HAP-1 (cell line): Measurements from ENCODE around the gene APC.
A peak's percentile ranks its signal among the peaks of the same experiment; 100 is the strongest.

Experiments
- DNase-seq, 2 experiments: peaks; one replicate each; pipeline ENCODE4 v3.0.0-alpha.2; 2016 to 2020; ENCODE audit warnings: low spot score in 2 of 2
- H3K27me3 ChIP-seq: fragments of 250-450 bp; sonication (Bioruptor Pico); 2 replicates; pipeline ENCODE4 v1.5.1; 2020; ENCODE audit warnings: low read depth, mild to moderate bottlenecking, moderate library complexity
- H3K36me3 ChIP-seq: fragments of 250-450 bp; sonication (Bioruptor Pico); replicated peaks from 2 replicates; pipeline ENCODE4 v1.5.1; 2020; ENCODE audit warnings: mild to moderate bottlenecking
- H3K4me1 ChIP-seq: fragments of 250-450 bp; sonication (Bioruptor Pico); 2 replicates; pipeline ENCODE4 v1.5.1; 2020; ENCODE audit warnings: mild to moderate bottlenecking
- H3K4me3 ChIP-seq: fragments of 250-450 bp; sonication (Bioruptor Pico); 2 replicates; pipeline ENCODE4 v1.5.1; 2020; ENCODE audit warnings: mild to moderate bottlenecking, moderate library complexity
- H3K9me3 ChIP-seq: fragments of 250-450 bp; sonication (Bioruptor Pico); 2 replicates; pipeline ENCODE4 v1.5.1; 2020; ENCODE audit warnings: mild to moderate bottlenecking, moderate library complexity
- in situ Hi-C: fragments of 300-500 bp; cut with MboI; formaldehyde crosslinking; loops from 3 replicates; pipeline ENCODE4 v1.14.3; 2020; ENCODE audit warnings: low sequenced_read_pairs, inconsistent platforms, mixed read lengths

The APC gene

GRCh38 chr5:112733586-112733985 lies 4.1 kb upstream of the APC start:
- Histone ChIP-seq H3K9me3 (no peaks in the 10 kb centered on the region), H3K4me3 (no peak overlapping the region), H3K27me3 (no peaks in the 10 kb centered on the region), H3K36me3 (no peaks in the 10 kb centered on the region), H3K4me1 (peaks cover 18% of the 10 kb centered on the region)
- in situ Hi-C loops = no loop called here
- no peak for DNase-seq

GRCh38 chr5:112734597-112734996 lies 3.1 kb upstream of the APC start:
- H3K4me3 ChIP-seq = no peak overlapping the region
- no peaks in the 10 kb centered on the region for H3K9me3 ChIP-seq
- H3K36me3 ChIP-seq = no peaks in the 10 kb centered on the region
- H3K27me3 ChIP-seq = no peaks in the 10 kb centered on the region
- H3K4me1 ChIP-seq = peaks cover 28% of the 10 kb centered on the region
- DNase-seq = no peak
- in situ Hi-C loops = no loop called here

GRCh38 chr5:112735702-112736101 lies 2.0 kb upstream of the APC start:
- no peak for DNase-seq
- Histone ChIP-seq H3K36me3 (no peaks in the 10 kb centered on the region), H3K4me1 (peaks cover 32% of the 10 kb centered on the region), H3K4me3 (no peak overlapping the region), H3K9me3 (no peaks in the 10 kb centered on the region), H3K27me3 (no peaks in the 10 kb centered on the region)
- in situ Hi-C loops = no loop called here

GRCh38 chr5:112737070-112737462 lies 619 bp upstream of the APC start:
- no peaks in the 10 kb centered on the region for H3K27me3 ChIP-seq
- DNase-seq = no peak
- H3K4me1 ChIP-seq = peaks cover 32% of the 10 kb centered on the region
- peak overlapping the region; percentile 52 for H3K4me3 ChIP-seq
- in situ Hi-C loops = no loop called here
- no peaks in the 10 kb centered on the region for H3K36me3 ChIP-seq
- no peaks in the 10 kb centered on the region for H3K9me3 ChIP-seq

- DNase-seq = peak; percentile 18 to 31
- no peaks in the 10 kb centered on the region for H3K9me3 ChIP-seq
- peak overlapping the region; percentile 52 for H3K4me3 ChIP-seq
- peaks cover 38% of the 10 kb centered on the region for H3K4me1 ChIP-seq
- in situ Hi-C loops = no loop called here
- no peaks in the 10 kb centered on the region for H3K36me3 ChIP-seq
- no peaks in the 10 kb centered on the region for H3K27me3 ChIP-seq
Measured at GRCh38 chr5:112738191-112738560, 491 bp downstream of the APC start.

GRCh38 chr5:112742424-112742823 lies 4.7 kb downstream of the APC start:
- H3K9me3 ChIP-seq = no peaks in the 10 kb centered on the region
- H3K4me1 ChIP-seq = peaks cover 28% of the 10 kb centered on the region
- H3K4me3 ChIP-seq = no peak overlapping the region
- H3K36me3 ChIP-seq = no peaks in the 10 kb centered on the region
- in situ Hi-C loops = no loop called here
- H3K27me3 ChIP-seq = no peaks in the 10 kb centered on the region
- no peak for DNase-seq

GRCh38 chr5:112743631-112744030 lies 5.9 kb downstream of the APC start:
- Histone ChIP-seq H3K9me3 (no peaks in the 10 kb centered on the region), H3K27me3 (no peaks in the 10 kb centered on the region)
- in situ Hi-C loops = no loop called here

GRCh38 chr5:112752335-112752734 lies 14.7 kb downstream of the APC start:
- no peak for DNase-seq
- no peak overlapping the region for H3K4me3 ChIP-seq
- in situ Hi-C loops = loop anchor here (5.0 to 10.0 kb wide), 2 partner anchors 200 to 578 kb away; no protein-coding TSS in a partner anchor

More at GRCh38 chr5:112743631-112744030, 5.9 kb downstream of the APC start:
- Histone ChIP-seq H3K36me3 (no peaks in the 10 kb centered on the region), H3K4me1 (peaks cover 31% of the 10 kb centered on the region), H3K4me3 (no peak overlapping the region)
- DNase-seq = no peak

GRCh38 chr5:112755703-112756102 lies 18.0 kb downstream of the APC start:
- Histone ChIP-seq H3K4me1 (no peaks in the 10 kb centered on the region), H3K9me3 (no peaks in the 10 kb centered on the region), H3K27me3 (no peaks in the 10 kb centered on the region), H3K36me3 (no peaks in the 10 kb centered on the region; the same call in 1 of the 2 replicates), H3K4me3 (no peak overlapping the region)
- no peak for DNase-seq
- in situ Hi-C loops = loop anchor here (10.0 kb wide), 1 partner anchor 581 kb away; no protein-coding TSS in a partner anchor

More at GRCh38 chr5:112752335-112752734, 14.7 kb downstream of the APC start:
- no peaks in the 10 kb centered on the region for H3K36me3 ChIP-seq
- H3K4me1 ChIP-seq = peaks cover 8% of the 10 kb centered on the region
- H3K9me3 ChIP-seq = no peaks in the 10 kb centered on the region
- H3K27me3 ChIP-seq = no peaks in the 10 kb centered on the region

- no peaks in the 10 kb centered on the region; the same call in 1 of the 2 replicates for H3K36me3 ChIP-seq
- no peak overlapping the region for H3K4me3 ChIP-seq
- H3K9me3 ChIP-seq = no peaks in the 10 kb centered on the region
- H3K27me3 ChIP-seq = no peaks in the 10 kb centered on the region
- no peaks in the 10 kb centered on the region for H3K4me1 ChIP-seq
- peak in 1 of 2 experiments; percentile 60 for DNase-seq
- in situ Hi-C loops = loop anchor here (10.0 kb wide), 1 partner anchor 583 kb away; no protein-coding TSS in a partner anchor
Measured at GRCh38 chr5:112757468-112758208, 20.0 kb downstream of the APC start.

- Histone ChIP-seq H3K36me3 (no peaks in the 10 kb centered on the region; the same call in 1 of the 2 replicates), H3K9me3 (no peaks in the 10 kb centered on the region), H3K4me3 (no peak overlapping the region), H3K27me3 (no peaks in the 10 kb centered on the region), H3K4me1 (no peaks in the 10 kb centered on the region)
- no peak for DNase-seq
- in situ Hi-C loops = loop anchor here (10.0 kb wide), 1 partner anchor 584 kb away; no protein-coding TSS in a partner anchor
Measured at GRCh38 chr5:112758676-112759075, 21.0 kb downstream of the APC start.

- H3K9me3 ChIP-seq = no peaks in the 10 kb centered on the region
- in situ Hi-C loops = no loop called here
- DNase-seq = no peak
Measured at GRCh38 chr5:112762113-112762810, 24.6 kb downstream of the APC start.

GRCh38 chr5:112763165-112763564 lies 25.5 kb downstream of the APC start:
- H3K9me3 ChIP-seq = no peaks in the 10 kb centered on the region
- peaks cover 4% of the 10 kb centered on the region; the same call in 1 of the 2 replicates for H3K36me3 ChIP-seq
- DNase-seq = no peak
- no peaks in the 10 kb centered on the region for H3K4me1 ChIP-seq
- no peak overlapping the region for H3K4me3 ChIP-seq
- in situ Hi-C loops = no loop called here
- H3K27me3 ChIP-seq = no peaks in the 10 kb centered on the region

More at GRCh38 chr5:112762113-112762810, 24.6 kb downstream of the APC start:
- H3K4me3 ChIP-seq = no peak overlapping the region
- H3K36me3 ChIP-seq = peaks cover 1% of the 10 kb centered on the region; the same call in 1 of the 2 replicates
- no peaks in the 10 kb centered on the region for H3K27me3 ChIP-seq
- no peaks in the 10 kb centered on the region for H3K4me1 ChIP-seq

- peaks cover 4% of the 10 kb centered on the region for H3K36me3 ChIP-seq
- no peaks in the 10 kb centered on the region for H3K4me1 ChIP-seq
- H3K27me3 ChIP-seq = no peaks in the 10 kb centered on the region
- H3K4me3 ChIP-seq = no peak overlapping the region
- in situ Hi-C loops = no loop called here
- H3K9me3 ChIP-seq = no peaks in the 10 kb centered on the region
- no peak for DNase-seq
Measured at GRCh38 chr5:112772124-112772523, 34.4 kb downstream of the APC start.
